Osteoblast (primary cell): ENCODE results near the gene CHN2. TPM values are rescaled to one million over a fixed set of nuclear protein-coding genes. Genes with fewer than 3 reads are reported as not detected.

Experiments used
- DNase-seq: peaks from one replicate; pipeline ENCODE4 v3.0.0; 2011; ENCODE audit warnings: low spot score, mixed read lengths; ENCODE audit not compliant: insufficient read length; ENCODE audit errors: missing footprints
- H2AFZ ChIP-seq: 2 replicates; pipeline ENCODE4 v1.6.0; 2011; ENCODE audit warnings: mild to moderate bottlenecking, low read length
- H3K27ac ChIP-seq: 2 replicates; pipeline ENCODE4 v1.5.1; 2011; ENCODE audit warnings: mild to moderate bottlenecking, low read depth, low read length, moderate library complexity
- H3K27me3 ChIP-seq: 2 replicates; pipeline ENCODE4 v1.6.0; 2012; ENCODE audit warnings: mild to moderate bottlenecking, control low read depth, inconsistent platforms, low read length, moderate library complexity; ENCODE audit not compliant: insufficient read depth
- H3K36me3 ChIP-seq: 2 replicates; pipeline ENCODE4 v1.5.1; 2011; ENCODE audit warnings: mild to moderate bottlenecking, low read length, control low read depth, moderate library complexity; ENCODE audit not compliant: insufficient read depth
- H3K4me1 ChIP-seq: 2 replicates; pipeline ENCODE4 v1.5.1; 2011; ENCODE audit warnings: mild to moderate bottlenecking, low read length, control low read depth, moderate library complexity; ENCODE audit not compliant: insufficient read depth
- H3K4me2 ChIP-seq: 2 replicates; pipeline ENCODE4 v1.6.0; 2011; ENCODE audit warnings: mild to moderate bottlenecking, low read length; ENCODE audit not compliant: insufficient read depth
- H3K4me3 ChIP-seq: fragments of 200-600 bp; sonication (generic); 3 replicates; pipeline ENCODE4 v1.5.1; 2012; ENCODE audit warnings: mild to moderate bottlenecking, low read length, inconsistent platforms; ENCODE audit not compliant: insufficient read depth
- H3K79me2 ChIP-seq: 2 replicates; pipeline ENCODE4 v1.6.0; 2012; ENCODE audit warnings: mild to moderate bottlenecking, low read length, control low read depth, inconsistent platforms; ENCODE audit not compliant: insufficient read depth
- H3K9me3 ChIP-seq: 2 replicates; pipeline ENCODE4 v1.5.1; 2011; ENCODE audit warnings: low read depth, low read length, control low read depth
- H4K20me1 ChIP-seq: 2 replicates; pipeline ENCODE4 v1.6.0; 2012; ENCODE audit warnings: mild to moderate bottlenecking, low read length, control low read depth; ENCODE audit not compliant: insufficient read depth
- CTCF ChIP-seq: IDR thresholded peaks from 2 replicates; pipeline ENCODE4 v1.5.1; 2011; ENCODE audit warnings: mild to moderate bottlenecking, low read depth, low read length, moderate library complexity; ENCODE audit errors: extremely low read depth
- total RNA-seq: library from RNA; depleted of rRNA; stranded (reverse); fragments of >200 nt; gene quantifications from 2 replicates; pipeline ENCODE4 v1.2.3, GENCODE V29; 2012

Gene CHN2
- total RNA-seq, 1 donor, result under 0.01 TPM

- Histone ChIP-seq H3K79me2 (no peaks in the 10 kb centered on the region), H3K27me3 (peaks cover 68% of the 10 kb centered on the region), H3K27ac (no peak overlapping the region)
Measured at GRCh38 chr7:29192323-29192722, 2.3 kb upstream of the CHN2 start.

GRCh38 chr7:29192811-29193210 lies 1.8 kb upstream of the CHN2 start:
- TF ChIP-seq CTCF, result no peak
- no peak overlapping the region for H3K4me2 ChIP-seq
- H3K9me3 ChIP-seq, result no peaks in the 10 kb centered on the region
- no peak for DNase-seq
- no peaks in the 10 kb centered on the region for H3K79me2 ChIP-seq
- no peaks in the 10 kb centered on the region for H3K4me1 ChIP-seq
- no peak overlapping the region for H3K4me3 ChIP-seq
- H3K27me3 ChIP-seq, result peaks cover 68% of the 10 kb centered on the region
- no peak overlapping the region for H2AFZ ChIP-seq
- H4K20me1 ChIP-seq, result no peaks in the 10 kb centered on the region
- H3K36me3 ChIP-seq, result no peaks in the 10 kb centered on the region
- H3K27ac ChIP-seq, result no peak overlapping the region

More at GRCh38 chr7:29192323-29192722, 2.3 kb upstream of the CHN2 start:
- Histone ChIP-seq H4K20me1 (no peaks in the 10 kb centered on the region), H3K36me3 (no peaks in the 10 kb centered on the region), H3K4me2 (no peak overlapping the region), H2AFZ (no peak overlapping the region), H3K4me3 (no peak overlapping the region), H3K9me3 (no peaks in the 10 kb centered on the region), H3K4me1 (no peaks in the 10 kb centered on the region)
- no peak for DNase-seq
- no peak for TF ChIP-seq CTCF

GRCh38 chr7:29193316-29194205 lies 1.0 kb upstream of the CHN2 start:
- H3K27ac ChIP-seq, result no peak overlapping the region
- H3K27me3 ChIP-seq, result peaks cover 69% of the 10 kb centered on the region
- H2AFZ ChIP-seq, result no peak overlapping the region
- H3K36me3 ChIP-seq, result no peaks in the 10 kb centered on the region
- no peaks in the 10 kb centered on the region for H3K79me2 ChIP-seq
- H3K9me3 ChIP-seq, result no peaks in the 10 kb centered on the region
- no peak for DNase-seq
- no peak for TF ChIP-seq CTCF
- H3K4me2 ChIP-seq, result no peak overlapping the region
- no peaks in the 10 kb centered on the region for H3K4me1 ChIP-seq
- H3K4me3 ChIP-seq, result no peak overlapping the region
- H4K20me1 ChIP-seq, result no peaks in the 10 kb centered on the region

- Histone ChIP-seq H3K4me1 (no peaks in the 10 kb centered on the region), H3K9me3 (no peaks in the 10 kb centered on the region), H3K36me3 (no peaks in the 10 kb centered on the region), H4K20me1 (no peaks in the 10 kb centered on the region), H2AFZ (no peak overlapping the region), H3K4me3 (peak overlapping the region; percentile 61), H3K4me2 (peak overlapping the region; percentile 70), H3K27ac (no peak overlapping the region), H3K79me2 (no peaks in the 10 kb centered on the region), H3K27me3 (peaks cover 74% of the 10 kb centered on the region)
- DNase-seq, result no peak
- no peak for TF ChIP-seq CTCF
Measured at GRCh38 chr7:29194206-29194593, 375 bp upstream of the CHN2 start.
